DLD1 (cell line): Measurements from ENCODE around the gene TTC32.

Source experiments
- in situ Hi-C: cut with HindIII; loops from 2 replicates; pipeline ENCODE4 v1.10.0; 2017; ENCODE audit warnings: low sequenced_read_pairs

TTC32 gene

GRCh38 chr2:19855542-19856431, 46.0 kb downstream of the TTC32 start:
- in situ Hi-C loops, result loop anchor here (25.0 kb wide), 1 partner anchor 493 kb away; the partner anchor contains the start of gene OSR1

- in situ Hi-C loops, result loop anchor here (25.0 kb wide), 1 partner anchor 493 kb away; the partner anchor contains the start of gene OSR1
These were observed 46.9 kb downstream of the TTC32 start for GRCh38 chr2:19854596-19855541.

DNA sequence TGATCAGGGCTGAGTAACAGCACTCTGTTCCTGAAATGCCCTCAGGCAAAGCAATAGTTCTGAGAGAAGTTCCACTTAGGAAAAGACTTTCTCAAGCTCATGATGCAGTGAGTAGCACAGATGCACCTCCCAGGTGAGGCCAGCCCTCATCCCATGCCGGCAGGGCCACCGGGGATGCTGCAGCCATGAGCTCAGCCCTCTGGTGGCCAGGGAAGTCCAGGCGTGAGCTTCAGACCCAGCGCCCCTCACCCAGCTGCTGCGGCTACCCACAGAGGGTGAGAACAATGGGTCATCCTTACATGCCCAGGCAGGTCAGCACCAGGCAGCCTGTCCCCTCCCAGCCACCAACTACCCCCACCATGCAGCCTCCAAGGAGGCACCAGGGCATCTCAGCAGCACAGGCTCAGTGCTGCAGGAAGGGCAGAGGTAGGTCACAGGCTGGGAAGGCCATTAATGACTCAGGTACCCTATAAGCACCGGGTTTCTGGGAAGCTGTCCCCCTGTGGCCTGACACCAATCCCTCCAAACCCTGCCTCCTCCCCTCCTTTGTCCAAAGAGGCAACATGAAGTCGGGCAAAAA, 50.6 kb downstream of the TTC32 start:
- in situ Hi-C loops, result loop anchor here (25.0 kb wide), 1 partner anchor 489 kb away; the partner anchor contains the start of gene OSR1

GRCh38 chr2:19850056-19851050, 51.4 kb downstream of the TTC32 start:
- in situ Hi-C loops, result loop anchor here (25.0 kb wide), 1 partner anchor 488 kb away; the partner anchor contains the start of gene OSR1

- in situ Hi-C loops, result no loop called here
These were observed 52.8 kb downstream of the TTC32 start for GRCh38 chr2:19848952-19849351.

DNA sequence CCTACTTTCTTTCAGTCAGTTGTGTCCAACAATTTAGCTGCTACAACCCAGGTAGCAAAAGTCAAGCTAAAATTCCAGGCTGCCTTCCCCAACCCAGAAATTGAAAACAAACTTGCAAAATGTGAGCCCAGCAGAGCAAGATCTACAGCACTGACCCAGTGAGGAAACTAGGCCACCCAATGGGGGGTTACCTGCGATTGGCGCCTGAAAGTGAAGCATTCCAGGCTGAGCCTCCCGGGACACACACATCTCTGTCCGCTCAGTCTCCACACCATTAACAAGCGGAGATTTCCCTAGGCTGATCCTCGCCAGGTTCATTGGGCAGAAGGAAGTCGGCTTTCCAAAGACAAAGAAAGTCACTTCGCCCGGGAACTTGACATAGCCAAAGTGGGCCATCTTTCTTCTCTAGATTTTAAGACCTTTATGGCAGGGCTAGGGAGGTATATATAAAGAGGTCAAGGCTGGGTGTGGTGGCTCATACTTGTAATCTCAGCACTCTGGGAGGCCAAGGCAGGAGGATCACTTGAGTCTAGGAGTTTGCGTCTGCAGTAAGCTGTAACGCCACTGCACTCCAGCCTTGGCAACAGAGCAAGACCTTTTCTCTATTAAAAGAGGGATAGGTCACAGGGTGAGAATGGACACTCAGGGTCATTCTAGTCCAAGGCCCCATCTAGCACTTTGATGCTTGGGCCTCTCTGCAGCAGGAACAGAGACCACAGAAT, 53.6 kb downstream of the TTC32 start:
- in situ Hi-C loops, result no loop called here

DNA sequence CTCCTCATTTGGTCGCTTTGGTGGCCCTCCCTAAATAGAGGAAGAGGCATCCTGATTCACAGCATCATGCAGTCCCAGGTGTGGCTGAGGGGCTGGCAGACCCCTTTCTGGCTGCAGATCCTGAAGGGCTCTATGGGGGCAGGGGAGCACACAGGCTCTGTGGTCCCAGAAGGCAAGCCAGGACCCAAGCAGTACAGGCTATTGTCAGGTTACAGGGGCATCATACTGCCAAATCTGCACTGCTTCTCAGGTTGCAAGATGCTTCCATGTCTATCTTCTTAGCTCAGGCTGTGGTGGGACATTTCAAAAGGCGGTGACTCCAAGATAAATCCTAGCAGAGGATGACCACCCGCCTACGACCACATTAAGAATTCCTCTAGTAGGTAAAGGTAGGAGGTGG, 54.3 kb downstream of the TTC32 start:
- in situ Hi-C loops, result no loop called here
